ENCODE data around the gene NAA11. TPM values are rescaled to one million over a fixed set of nuclear protein-coding genes. Genes with fewer than 3 reads are reported as not detected.

Gene NAA11
- total and polyA plus RNA-seq, 11 donors = not detected

DNA sequence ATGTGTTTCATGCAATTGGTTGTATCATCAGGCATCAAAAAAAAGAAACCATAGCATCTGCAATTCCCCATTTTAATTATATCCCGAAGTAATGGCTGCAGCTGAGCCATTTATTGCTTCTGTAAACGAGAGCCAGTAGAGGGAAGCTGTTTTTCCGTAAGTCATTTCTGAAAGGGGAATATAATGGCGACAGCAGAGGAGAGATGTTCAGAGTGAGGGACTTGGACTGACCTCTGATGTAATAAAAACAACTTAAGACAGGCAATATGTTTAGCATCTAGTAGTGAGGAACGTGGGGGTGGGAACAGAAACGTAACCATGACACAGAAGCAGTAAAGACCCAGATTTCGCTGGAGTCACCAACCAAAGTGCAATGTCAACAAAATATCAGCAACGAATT, 31.5 kb upstream of the NAA11 start:
- DNase-seq = no peak
- Histone ChIP-seq H3K27ac (no peak overlapping the region), H3K4me1 (no peaks in the 10 kb centered on the region), H3K36me3 (no peaks in the 10 kb centered on the region), H3K9me3 (no peaks in the 10 kb centered on the region), H3K27me3 (no peaks in the 10 kb centered on the region), H3K4me3 (no peak overlapping the region)
- no peak for TF ChIP-seq POLR2A (IDR thresholded peaks at IDR 0.05)
- no peak for TF ChIP-seq CTCF (IDR thresholded peaks at IDR 0.05)
- no peak for ATAC-seq
- intact Hi-C loops (cut with DNase I) = no loop called here
- 70 to 77% (median 72%) methylated on average over 8 of the region's 8 CpGs for WGBS, 4 donors

DNA sequence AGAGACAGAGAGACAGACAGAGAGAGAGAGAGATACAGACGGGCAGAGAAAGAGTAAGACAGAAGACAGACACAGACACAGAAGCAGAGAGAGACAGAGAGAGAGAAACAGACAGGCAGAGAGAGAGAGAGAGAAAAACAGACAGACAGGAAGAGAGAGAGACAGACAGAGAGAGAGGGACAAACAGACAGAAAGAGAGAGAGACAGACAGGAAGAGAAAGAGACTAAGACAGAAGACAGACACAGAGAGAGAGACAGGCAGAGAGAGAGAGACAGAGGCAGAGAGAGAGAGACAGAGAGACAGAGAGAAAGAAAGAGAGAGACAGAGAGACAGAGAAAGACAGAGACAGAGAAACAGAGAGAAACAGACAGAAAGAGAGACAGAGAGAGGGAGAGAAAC, 27.2 kb upstream of the NAA11 start:
- TF ChIP-seq CTCF (IDR thresholded peaks at IDR 0.05) (no peak), POLR2A (IDR thresholded peaks at IDR 0.05) (no peak)
- Histone ChIP-seq H3K4me1 (no peaks in the 10 kb centered on the region), H3K4me3 (no peak overlapping the region), H3K27ac (no peak overlapping the region), H3K36me3 (no peaks in the 10 kb centered on the region), H3K27me3 (no peaks in the 10 kb centered on the region), H3K9me3 (peaks cover 0 to 8% (median 0%) of the 10 kb centered on the region in 12 donors)
- intact Hi-C loops (cut with DNase I) = no loop called here
- ATAC-seq = no peak
- 54 to 80% (median 71%) methylated on average over 1 of the region's 1 CpG for WGBS, 4 donors
- no peak for DNase-seq

- Histone ChIP-seq H3K4me1 (no peaks in the 10 kb centered on the region), H3K36me3 (no peaks in the 10 kb centered on the region), H3K27me3 (no peaks in the 10 kb centered on the region), H3K27ac (no peak overlapping the region), H3K9me3 (peaks cover 0 to 27% (median 4%) of the 10 kb centered on the region in 12 donors), H3K4me3 (no peak overlapping the region)
- ATAC-seq (no peak), DNase-seq (no peak)
- 84 to 93% (median 90%) methylated on average over 2 of the region's 2 CpGs for WGBS, 4 donors
- intact Hi-C loops (cut with DNase I) = no loop called here
- TF ChIP-seq POLR2A (IDR thresholded peaks at IDR 0.05) = no peak
- no peak for TF ChIP-seq CTCF (IDR thresholded peaks at IDR 0.05)
These were observed 22.5 kb upstream of the NAA11 start for GRCh38 chr4:79348405-79348804.

- no peak for ATAC-seq
- TF ChIP-seq POLR2A (IDR thresholded peaks at IDR 0.05) (no peak), CTCF (IDR thresholded peaks at IDR 0.05) (no peak)
- no peaks in the 10 kb centered on the region for H3K4me1 ChIP-seq
- H3K36me3 ChIP-seq = no peaks in the 10 kb centered on the region
- no peak for DNase-seq
- H3K27me3 ChIP-seq = no peaks in the 10 kb centered on the region
- intact Hi-C loops (cut with DNase I) = no loop called here
- H3K9me3 ChIP-seq = peaks cover 0 to 45% (median 18%) of the 10 kb centered on the region in 12 donors
- H3K27ac ChIP-seq = no peak overlapping the region
- 72 to 93% (median 84%) methylated on average over 3 of the region's 3 CpGs for WGBS, 4 donors
- no peak overlapping the region for H3K4me3 ChIP-seq
These were observed 16.2 kb upstream of the NAA11 start for GRCh38 chr4:79341893-79342653.
